ENCODE measurements around the gene ACOXL.

DNA sequence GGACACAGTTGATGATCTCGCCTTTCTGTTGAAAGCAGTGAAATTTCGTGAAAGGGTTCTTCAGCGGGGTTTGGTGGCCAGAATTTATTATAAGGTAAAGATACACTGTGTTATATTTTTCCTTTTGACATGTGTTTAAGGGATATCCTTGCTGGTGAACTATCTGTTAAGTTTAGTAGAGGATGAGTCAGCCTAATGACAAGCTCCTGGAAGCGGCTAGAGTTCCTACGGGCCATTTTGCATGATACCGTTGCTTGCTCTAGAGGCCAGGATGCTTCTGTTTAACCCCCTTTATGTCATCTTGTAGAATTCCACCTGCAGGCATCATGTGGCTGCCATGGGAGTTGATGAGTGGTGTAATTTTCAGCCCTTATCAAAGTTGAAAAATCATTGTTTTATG is 263.5 kb downstream of the ACOXL start:
- TF ChIP-seq, protein P1, sequence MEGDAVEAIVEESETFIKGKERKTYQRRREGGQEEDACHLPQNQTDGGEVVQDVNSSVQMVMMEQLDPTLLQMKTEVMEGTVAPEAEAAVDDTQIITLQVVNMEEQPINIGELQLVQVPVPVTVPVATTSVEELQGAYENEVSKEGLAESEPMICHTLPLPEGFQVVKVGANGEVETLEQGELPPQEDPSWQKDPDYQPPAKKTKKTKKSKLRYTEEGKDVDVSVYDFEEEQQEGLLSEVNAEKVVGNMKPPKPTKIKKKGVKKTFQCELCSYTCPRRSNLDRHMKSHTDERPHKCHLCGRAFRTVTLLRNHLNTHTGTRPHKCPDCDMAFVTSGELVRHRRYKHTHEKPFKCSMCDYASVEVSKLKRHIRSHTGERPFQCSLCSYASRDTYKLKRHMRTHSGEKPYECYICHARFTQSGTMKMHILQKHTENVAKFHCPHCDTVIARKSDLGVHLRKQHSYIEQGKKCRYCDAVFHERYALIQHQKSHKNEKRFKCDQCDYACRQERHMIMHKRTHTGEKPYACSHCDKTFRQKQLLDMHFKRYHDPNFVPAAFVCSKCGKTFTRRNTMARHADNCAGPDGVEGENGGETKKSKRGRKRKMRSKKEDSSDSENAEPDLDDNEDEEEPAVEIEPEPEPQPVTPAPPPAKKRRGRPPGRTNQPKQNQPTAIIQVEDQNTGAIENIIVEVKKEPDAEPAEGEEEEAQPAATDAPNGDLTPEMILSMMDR (IDR thresholded peaks at IDR 0.05), result no peak
- TF ChIP-seq POLR2A (IDR thresholded peaks at IDR 0.05) (no peak), EP300 (IDR thresholded peaks at IDR 0.05; ENCODE audit: low read depth) (no peak), POLR2AphosphoS5 (IDR thresholded peaks at IDR 0.05) (no peak)

Data from transverse colon (tissue), 4 donors.